T-helper 2 cell treated with Interferon-gamma antibody and Interleukin-4, amounts not matched to agents 100 ng/mL and 5 ng/mL, for 36 hours (primary cell): Measurements from ENCODE around the gene WDFY4. TPM values are rescaled to one million over a fixed set of nuclear protein-coding genes. Genes with fewer than 3 reads are reported as not detected.

Experiments
- intact Hi-C: fragments of 100-400 bp; cut with micrococcal nuclease; formaldehyde crosslinking; loops from one replicate; pipeline ENCODE4 v1.15.1; 2023
- total RNA-seq: library from RNA; stranded (reverse); gene quantifications from 2 replicates; pipeline ENCODE4 v1.2.3, GENCODE V29; 2022

The WDFY4 gene
- total RNA-seq, 1 donor from 2014 or later: 1.00 TPM

- intact Hi-C loops: no loop called here
These were observed 20.8 kb downstream of the WDFY4 start for GRCh38 chr10:48705401-48705938.

DNA sequence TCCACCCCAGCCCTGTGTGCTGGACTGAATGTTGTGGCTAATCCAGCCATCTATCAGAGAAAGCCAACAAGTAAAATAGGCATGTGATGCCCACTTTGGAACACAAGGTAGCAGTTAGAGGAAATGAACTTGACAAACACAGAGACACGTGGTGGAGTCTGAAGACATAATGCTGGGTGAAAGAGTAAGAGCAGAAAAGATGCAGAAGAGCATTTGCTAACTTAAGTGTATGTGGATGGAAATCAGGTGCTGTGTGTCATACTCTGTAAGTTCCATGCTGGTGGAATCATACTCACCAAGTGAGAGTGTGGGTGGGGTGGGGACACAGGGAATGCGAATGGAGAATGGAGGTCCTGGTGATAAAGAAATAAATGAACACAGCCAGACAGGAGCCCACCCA, 22.8 kb downstream of the WDFY4 start:
- intact Hi-C loops: no loop called here

DNA sequence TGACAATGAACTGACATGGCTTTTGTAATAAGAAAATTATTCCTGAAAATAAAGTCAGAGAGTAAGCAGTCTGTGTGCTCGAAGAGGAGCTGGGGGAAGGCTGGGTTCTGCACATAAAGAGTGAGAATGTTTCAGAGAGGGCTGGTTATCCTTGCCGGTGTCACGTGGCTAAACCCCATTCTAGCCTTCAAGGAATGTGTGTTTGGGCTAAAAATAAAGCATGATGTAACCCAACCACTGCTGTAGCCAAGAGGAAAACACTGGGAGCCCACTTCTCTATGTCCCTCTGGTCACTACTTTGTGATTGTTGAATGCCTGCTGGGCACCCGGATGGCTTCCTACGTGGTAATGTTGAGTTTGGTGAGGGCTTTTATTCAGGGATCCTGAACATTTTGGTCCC, 23.5 kb downstream of the WDFY4 start:
- intact Hi-C loops: no loop called here

DNA sequence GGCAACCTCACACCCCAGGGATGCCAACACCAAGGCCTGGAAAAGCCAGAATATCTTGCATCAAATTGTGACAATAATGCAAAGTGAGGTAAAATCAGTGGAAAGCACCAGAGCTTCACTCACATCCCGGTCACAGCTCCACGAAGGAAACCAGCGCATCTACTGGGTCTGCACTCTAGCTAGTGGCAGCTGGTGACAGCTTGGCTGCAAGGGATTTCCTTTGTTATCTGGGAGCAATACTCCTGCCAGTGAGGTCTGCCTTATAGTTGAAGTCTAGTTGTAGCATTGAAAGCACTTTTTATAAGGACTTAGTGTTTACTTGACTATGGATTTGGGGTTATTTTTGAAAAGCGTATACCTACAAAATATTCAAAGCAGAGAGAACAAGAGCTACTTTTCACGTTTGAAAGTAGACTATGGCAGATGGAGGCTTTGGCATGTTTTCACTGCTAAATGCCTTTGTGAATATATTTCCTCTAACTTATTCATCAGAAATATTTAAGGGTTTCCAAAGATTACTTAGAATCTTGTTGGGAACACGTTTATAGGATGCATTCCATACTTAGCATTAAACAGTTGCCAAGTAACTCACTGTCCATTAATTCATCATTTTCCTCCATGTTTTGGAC, 26.1 kb downstream of the WDFY4 start:
- intact Hi-C loops: no loop called here

- intact Hi-C loops: no loop called here
These were observed 27.2 kb downstream of the WDFY4 start for GRCh38 chr10:48711830-48712229.

GRCh38 chr10:48714088-48714487, 29.4 kb downstream of the WDFY4 start:
- intact Hi-C loops: no loop called here

DNA sequence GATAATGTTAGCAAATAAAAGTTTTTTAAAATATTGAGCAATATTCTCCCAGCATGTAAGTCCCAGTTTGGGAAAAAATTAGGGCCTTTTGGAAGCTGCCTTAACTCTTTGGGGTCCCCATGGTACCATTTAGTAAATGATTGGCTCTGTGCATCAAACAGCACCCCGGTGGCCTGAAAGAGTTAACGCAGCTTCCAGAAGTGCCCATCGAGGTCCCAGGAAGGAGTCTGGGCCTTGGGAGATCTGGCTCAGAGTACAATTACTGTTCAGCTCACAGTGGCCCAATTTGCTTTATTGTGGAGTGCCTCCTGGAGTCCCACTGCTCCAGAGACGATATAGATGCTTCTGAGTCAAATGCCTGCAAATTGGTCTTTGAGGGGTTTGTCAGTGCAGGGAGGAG, 31.7 kb downstream of the WDFY4 start:
- intact Hi-C loops: no loop called here

- intact Hi-C loops: no loop called here
These were observed 35.9 kb downstream of the WDFY4 start for GRCh38 chr10:48720611-48721010.

GRCh38 chr10:48722153-48723145, 37.8 kb downstream of the WDFY4 start:
- intact Hi-C loops: no loop called here

GRCh38 chr10:48724127-48724526, 39.5 kb downstream of the WDFY4 start:
- intact Hi-C loops: no loop called here

DNA sequence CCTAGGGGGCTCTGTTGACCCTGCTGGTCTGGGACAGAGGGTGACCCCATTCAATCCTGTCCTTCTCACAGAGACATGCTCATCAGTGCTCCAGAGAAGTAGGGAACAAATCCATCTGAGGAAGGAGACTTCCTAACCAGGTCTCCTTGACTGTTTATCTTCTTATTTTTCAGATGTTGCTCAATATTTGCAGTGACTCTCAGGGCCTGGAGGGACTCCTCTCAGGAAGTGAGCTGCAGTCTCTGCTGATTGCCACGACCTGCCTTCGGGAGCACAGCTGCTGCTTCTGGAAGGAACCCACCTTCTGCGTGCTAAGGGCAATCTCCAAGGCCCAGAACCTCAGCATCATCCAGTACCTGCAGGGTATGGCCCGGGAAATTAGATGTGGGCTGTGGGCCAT, 41.0 kb downstream of the WDFY4 start:
- intact Hi-C loops: no loop called here

DNA sequence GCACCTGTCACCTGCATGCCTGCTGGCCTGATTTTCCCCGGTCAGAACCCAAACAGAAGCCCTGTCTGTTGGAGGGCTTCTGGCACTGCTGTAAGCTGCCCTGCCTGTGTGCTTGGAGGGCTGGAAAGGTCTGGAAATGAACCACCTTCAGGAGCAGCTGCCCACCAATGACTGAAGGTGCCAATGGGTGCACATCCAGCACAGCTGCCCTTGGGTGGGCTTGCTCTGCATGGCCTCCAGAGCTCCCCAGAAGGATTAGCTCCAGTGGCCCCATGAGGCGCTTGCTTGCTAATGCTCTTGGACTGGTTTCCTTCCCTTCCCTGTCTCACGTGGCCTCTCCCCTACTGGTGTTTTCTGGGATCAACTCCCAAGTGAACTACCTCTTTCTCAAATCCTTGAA, 43.2 kb downstream of the WDFY4 start:
- intact Hi-C loops: no loop called here

DNA sequence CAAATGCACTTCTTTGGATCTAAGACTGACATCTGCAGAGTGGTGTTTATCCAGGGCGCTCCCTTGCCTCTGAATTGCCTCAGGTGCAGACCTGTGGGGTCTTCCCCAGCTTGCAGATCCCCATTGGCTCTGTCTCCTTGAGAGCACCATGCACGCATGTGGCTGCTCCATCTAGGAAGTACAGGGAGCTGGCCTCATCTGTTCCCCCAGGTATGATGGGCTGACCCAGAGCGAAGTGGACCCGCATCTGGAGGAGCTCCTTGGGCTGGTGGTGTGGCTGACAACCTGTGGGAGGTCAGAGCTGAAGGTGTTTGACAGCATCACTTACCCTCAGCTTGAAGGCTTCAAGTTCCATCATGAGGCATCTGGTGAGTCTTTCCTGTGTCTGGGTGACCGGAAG, 44.5 kb downstream of the WDFY4 start:
- intact Hi-C loops: no loop called here

- intact Hi-C loops: no loop called here
These were observed 45.3 kb downstream of the WDFY4 start for GRCh38 chr10:48729941-48730457.

- intact Hi-C loops: no loop called here
These were observed 46.5 kb downstream of the WDFY4 start for GRCh38 chr10:48731141-48731540.

GRCh38 chr10:48731654-48732053, 47.0 kb downstream of the WDFY4 start:
- intact Hi-C loops: no loop called here

DNA sequence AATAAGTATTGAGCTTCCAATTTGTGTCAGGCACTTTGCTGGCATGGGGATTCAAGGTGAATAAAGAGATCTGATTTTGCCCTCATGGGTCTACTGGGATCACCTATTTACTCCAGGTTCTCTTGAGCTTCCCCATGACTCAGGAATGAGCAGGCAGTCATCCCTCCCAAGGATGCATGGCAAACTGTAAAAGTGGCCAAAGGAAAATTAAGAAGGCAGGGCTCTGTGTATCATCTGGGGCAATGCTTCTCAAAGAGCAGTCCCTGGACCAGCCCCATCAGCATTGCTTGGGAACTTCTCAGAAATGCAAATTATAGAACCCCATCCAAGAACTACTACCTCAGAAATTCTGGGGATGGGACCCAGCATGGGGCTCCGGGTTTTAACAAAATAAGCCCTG, 48.7 kb downstream of the WDFY4 start:
- intact Hi-C loops: no loop called here

GRCh38 chr10:48735836-48736390, 51.2 kb downstream of the WDFY4 start:
- intact Hi-C loops: no loop called here

DNA sequence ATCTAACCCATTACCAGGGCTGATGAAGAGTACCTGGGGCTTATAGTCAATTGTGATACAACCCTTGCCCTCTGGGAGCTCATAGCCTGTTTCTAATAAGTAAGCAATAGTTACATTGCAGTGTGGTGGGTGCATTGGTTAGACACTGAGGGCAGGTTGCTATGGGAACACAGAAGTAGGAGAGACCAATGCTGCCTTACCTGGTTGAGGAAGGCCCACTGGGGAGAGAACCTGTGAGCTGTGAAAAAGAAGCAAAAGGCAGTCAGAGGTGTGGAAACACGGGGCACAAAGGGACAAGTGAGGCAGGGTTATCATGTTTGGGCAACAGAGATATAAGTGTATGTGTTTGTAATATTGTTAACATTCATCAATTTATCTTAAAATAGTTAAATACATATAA, 51.9 kb downstream of the WDFY4 start:
- intact Hi-C loops: no loop called here

GRCh38 chr10:48737886-48738285, 53.2 kb downstream of the WDFY4 start:
- intact Hi-C loops: no loop called here

DNA sequence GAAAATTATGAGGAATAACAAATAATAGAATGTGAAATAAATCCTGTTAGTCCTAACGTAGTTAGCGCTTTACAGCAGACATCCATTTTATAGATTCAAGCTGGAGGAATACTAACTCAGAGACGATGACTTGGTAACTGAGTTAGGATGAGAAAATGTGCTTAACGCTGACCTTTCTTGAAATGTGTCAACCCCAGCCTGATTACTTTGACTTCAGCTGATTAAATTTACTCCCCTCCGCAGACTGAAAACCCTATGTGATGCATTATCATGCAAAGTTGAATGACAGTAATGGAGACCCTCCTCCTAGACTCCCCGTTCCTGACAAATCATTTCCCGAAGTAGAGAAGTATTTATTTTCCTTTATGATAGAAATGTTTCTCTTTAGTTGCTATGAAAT, 54.5 kb downstream of the WDFY4 start:
- intact Hi-C loops: no loop called here
